DND-41 (cell line): ENCODE measurements around the gene SPATA6.
"Not testable (repeated sequence)": the region's sequence is repeated elsewhere in the genome, so short reads cannot be mapped to it uniquely, and the experiment has no call there.

ENCODE experiments used
- ATAC-seq: fragments of 200-7000 bp; cut with Tn5 transposase; 3 replicates; pipeline ENCODE4 v1.9.1; 2021; ENCODE audit warnings: low read depth; ENCODE audit not compliant: insufficient read depth
- DNase-seq: peaks from one replicate; pipeline ENCODE4 v3.0.0-alpha.2; 2020
- H2AFZ ChIP-seq: 2 replicates; pipeline ENCODE4 v1.6.0; 2012; ENCODE audit warnings: low read depth, low read length
- H3K27ac ChIP-seq: 2 replicates; pipeline ENCODE4 v1.5.1; 2012; ENCODE audit warnings: low read length, inconsistent platforms
- H3K27me3 ChIP-seq: fragments of 200-600 bp; sonication (generic); 2 replicates; pipeline ENCODE4 v1.6.0; 2012; ENCODE audit warnings: low read length, mild to moderate bottlenecking, inconsistent platforms; ENCODE audit not compliant: insufficient read depth, poor library complexity
- H3K36me3 ChIP-seq: 2 replicates; pipeline ENCODE4 v1.5.1; 2012; ENCODE audit warnings: low read length, inconsistent platforms; ENCODE audit not compliant: insufficient read depth
- H3K4me1 ChIP-seq: 2 replicates; pipeline ENCODE4 v1.5.1; 2012; ENCODE audit warnings: mild to moderate bottlenecking, low read length; ENCODE audit not compliant: insufficient read depth
- H3K4me2 ChIP-seq: 2 replicates; pipeline ENCODE4 v1.6.0; 2012; ENCODE audit warnings: mild to moderate bottlenecking, moderate library complexity, low read length, inconsistent platforms; ENCODE audit not compliant: insufficient read depth
- H3K4me3 ChIP-seq, 2 experiments: fragments of 200-600 bp in 1 of 2; shearing (Covaris generic) in 1 of 2; 2 replicates each; pipeline ENCODE4 v1.5.1; 2012 to 2016; ENCODE audit warnings: inconsistent platforms in 2 of 2, low read length in 2 of 2, mild to moderate bottlenecking in 2 of 2, low read depth in 1 of 2, moderate library complexity in 1 of 2
- H3K79me2 ChIP-seq: 2 replicates; pipeline ENCODE4 v1.6.0; 2012; ENCODE audit warnings: low read length, inconsistent platforms; ENCODE audit not compliant: insufficient read depth
- H3K9ac ChIP-seq: 2 replicates; pipeline ENCODE4 v1.6.0; 2012; ENCODE audit warnings: low read depth, mild to moderate bottlenecking, inconsistent platforms, low read length, moderate library complexity
- H3K9me3 ChIP-seq: 2 replicates; pipeline ENCODE4 v1.5.1; 2012; ENCODE audit warnings: low read length, moderate library complexity, mild to moderate bottlenecking, inconsistent platforms; ENCODE audit not compliant: insufficient read depth, severe bottlenecking
- H4K20me1 ChIP-seq: 2 replicates; pipeline ENCODE4 v1.6.0; 2012; ENCODE audit warnings: low read length; ENCODE audit not compliant: insufficient read depth
- EZH2 ChIP-seq: IDR thresholded peaks from 3 replicates; pipeline ENCODE4 v1.6.1; 2012; ENCODE audit warnings: borderline replicate concordance, low read depth, mild to moderate bottlenecking, moderate library complexity, low read length, inconsistent platforms; ENCODE audit not compliant: severe bottlenecking
- TF ChIP-seq, protein P1 (sequence below): IDR thresholded peaks from 2 replicates; pipeline ENCODE4 v1.5.1; 2012; ENCODE audit warnings: borderline replicate concordance, low read length, moderate library complexity, mild to moderate bottlenecking; ENCODE audit not compliant: poor library complexity, severe bottlenecking; ENCODE audit errors: extremely low read depth

Gene SPATA6

DNA sequence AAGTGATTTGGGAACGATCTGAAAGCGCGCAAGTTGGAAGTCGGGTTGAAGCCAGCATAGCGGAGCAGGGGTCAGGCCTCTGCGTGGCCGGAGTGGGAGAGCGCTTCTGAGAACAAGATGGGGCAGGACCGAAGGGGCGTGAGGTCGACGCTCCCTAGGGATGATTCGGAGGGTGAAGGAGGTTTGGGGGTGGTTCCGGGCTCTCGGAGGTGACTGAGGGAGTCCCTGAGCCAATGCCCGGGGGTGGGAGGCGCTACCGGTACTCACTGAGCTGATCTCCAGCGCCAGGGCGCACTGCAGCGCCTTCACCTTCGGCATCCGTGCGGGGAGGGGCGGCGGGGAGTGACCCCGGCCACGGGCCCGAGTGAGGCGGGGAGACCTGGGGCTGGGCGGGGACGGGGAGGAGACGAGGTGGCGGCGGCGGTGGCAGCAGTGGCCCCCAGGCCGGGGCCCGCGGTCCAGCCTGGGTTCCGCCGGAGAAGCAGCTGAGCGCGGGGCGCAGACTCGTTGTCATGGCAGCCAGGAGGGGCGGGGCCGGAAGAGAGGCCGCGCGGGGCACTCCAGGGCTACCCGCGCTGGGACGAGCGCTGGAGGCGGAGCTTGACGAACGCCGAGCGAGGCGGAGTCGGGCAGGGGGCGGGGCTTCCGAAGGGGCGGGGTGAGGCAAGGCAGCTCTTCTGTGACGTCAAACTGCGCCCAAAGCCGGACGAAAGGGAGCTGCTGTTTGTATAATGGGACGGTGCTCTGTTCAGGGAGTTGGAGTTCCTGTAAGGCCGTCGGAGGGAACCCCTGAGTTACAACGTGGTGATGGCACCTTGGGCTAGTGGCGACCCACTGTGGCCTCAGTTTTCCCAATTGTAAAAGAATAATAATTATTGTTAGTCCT is at the start of gene SPATA6:
TSS of gene SPATA6 (minus strand) at position 514 of the 886 bp plus-strand sequence. CDS start at position 318, 196 bp downstream.
- Histone ChIP-seq H3K9ac (no peak within 1 kb of the TSS), H3K27me3 (no peaks in the 10 kb centered on the region), H3K27ac (no peak within 1 kb of the TSS), H4K20me1 (no peaks in the 10 kb centered on the region), H3K79me2 (no peaks in the 10 kb centered on the region), H3K4me3 (no peak within 1 kb of the TSS), H3K4me2 (no peak within 1 kb of the TSS), H3K4me1 (no peaks in the 10 kb centered on the region), H3K36me3 (no peaks in the 10 kb centered on the region), H2AFZ (no peak within 1 kb of the TSS), H3K9me3 (peaks cover 7% of the 10 kb centered on the region)
- TF ChIP-seq, protein P1, sequence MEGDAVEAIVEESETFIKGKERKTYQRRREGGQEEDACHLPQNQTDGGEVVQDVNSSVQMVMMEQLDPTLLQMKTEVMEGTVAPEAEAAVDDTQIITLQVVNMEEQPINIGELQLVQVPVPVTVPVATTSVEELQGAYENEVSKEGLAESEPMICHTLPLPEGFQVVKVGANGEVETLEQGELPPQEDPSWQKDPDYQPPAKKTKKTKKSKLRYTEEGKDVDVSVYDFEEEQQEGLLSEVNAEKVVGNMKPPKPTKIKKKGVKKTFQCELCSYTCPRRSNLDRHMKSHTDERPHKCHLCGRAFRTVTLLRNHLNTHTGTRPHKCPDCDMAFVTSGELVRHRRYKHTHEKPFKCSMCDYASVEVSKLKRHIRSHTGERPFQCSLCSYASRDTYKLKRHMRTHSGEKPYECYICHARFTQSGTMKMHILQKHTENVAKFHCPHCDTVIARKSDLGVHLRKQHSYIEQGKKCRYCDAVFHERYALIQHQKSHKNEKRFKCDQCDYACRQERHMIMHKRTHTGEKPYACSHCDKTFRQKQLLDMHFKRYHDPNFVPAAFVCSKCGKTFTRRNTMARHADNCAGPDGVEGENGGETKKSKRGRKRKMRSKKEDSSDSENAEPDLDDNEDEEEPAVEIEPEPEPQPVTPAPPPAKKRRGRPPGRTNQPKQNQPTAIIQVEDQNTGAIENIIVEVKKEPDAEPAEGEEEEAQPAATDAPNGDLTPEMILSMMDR, result no peak
- no peak for TF ChIP-seq EZH2
- DNase-seq, result no peak
- no peak for ATAC-seq

DNA sequence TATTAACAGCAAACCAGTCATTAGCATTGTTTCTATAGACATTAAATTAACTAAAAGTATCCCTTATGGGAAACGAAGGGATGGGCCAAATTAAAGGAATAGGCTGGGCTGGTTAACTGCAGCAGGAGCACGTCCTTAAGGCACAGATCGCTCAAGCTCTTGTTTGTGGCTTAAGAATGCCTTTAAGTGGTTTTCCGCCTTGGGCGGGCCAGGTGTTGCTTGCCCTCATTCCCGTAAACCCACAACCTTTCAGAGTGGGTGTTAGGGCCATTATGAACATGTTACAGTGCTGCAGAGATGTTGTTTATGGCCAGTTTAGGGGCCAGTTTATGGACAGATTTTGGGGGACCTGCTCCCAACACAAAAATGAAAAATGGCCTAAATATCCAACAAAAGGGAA is 47.9 kb upstream of the SPATA6 start:
- DNase-seq, result peak; percentile 34
- not testable (repeated sequence) for H2AFZ ChIP-seq, H3K27ac ChIP-seq, H3K4me1 ChIP-seq, ATAC-seq, H3K9ac ChIP-seq, H3K79me2 ChIP-seq, H3K4me2 ChIP-seq, H3K36me3 ChIP-seq, H4K20me1 ChIP-seq, H3K9me3 ChIP-seq, H3K27me3 ChIP-seq, H3K4me3 ChIP-seq

DNA sequence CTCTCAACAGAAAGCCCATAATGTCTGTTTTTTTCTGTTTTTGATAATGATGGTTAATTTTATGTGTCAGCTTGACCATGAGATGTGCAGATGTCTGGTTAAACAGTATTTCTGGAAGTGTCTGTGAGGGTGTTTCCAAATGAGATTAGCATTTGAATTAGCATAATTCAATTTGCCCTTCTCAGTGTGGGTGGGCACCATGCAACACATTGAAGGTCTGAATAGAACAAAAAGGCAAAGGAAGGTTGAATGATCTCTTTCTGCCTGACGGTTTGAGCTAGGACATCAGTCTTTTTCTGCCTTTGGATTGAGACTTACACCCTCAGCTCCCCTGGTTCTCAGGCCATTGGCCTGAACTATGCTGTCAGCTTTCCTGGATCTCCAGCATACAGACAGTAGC is 34.9 kb upstream of the SPATA6 start:
- Histone ChIP-seq H3K9ac (no peak overlapping the region), H3K27me3 (no peaks in the 10 kb centered on the region), H3K4me2 (no peak overlapping the region), H3K36me3 (no peaks in the 10 kb centered on the region), H3K79me2 (no peaks in the 10 kb centered on the region), H4K20me1 (no peaks in the 10 kb centered on the region), H3K4me1 (no peaks in the 10 kb centered on the region), H2AFZ (no peak overlapping the region), H3K9me3 (no peaks in the 10 kb centered on the region), H3K4me3 (no peak overlapping the region), H3K27ac (no peak overlapping the region)
- no peak for DNase-seq
- no peak for ATAC-seq
- TF ChIP-seq EZH2, result no peak
- TF ChIP-seq, protein P1, result no peak

DNA sequence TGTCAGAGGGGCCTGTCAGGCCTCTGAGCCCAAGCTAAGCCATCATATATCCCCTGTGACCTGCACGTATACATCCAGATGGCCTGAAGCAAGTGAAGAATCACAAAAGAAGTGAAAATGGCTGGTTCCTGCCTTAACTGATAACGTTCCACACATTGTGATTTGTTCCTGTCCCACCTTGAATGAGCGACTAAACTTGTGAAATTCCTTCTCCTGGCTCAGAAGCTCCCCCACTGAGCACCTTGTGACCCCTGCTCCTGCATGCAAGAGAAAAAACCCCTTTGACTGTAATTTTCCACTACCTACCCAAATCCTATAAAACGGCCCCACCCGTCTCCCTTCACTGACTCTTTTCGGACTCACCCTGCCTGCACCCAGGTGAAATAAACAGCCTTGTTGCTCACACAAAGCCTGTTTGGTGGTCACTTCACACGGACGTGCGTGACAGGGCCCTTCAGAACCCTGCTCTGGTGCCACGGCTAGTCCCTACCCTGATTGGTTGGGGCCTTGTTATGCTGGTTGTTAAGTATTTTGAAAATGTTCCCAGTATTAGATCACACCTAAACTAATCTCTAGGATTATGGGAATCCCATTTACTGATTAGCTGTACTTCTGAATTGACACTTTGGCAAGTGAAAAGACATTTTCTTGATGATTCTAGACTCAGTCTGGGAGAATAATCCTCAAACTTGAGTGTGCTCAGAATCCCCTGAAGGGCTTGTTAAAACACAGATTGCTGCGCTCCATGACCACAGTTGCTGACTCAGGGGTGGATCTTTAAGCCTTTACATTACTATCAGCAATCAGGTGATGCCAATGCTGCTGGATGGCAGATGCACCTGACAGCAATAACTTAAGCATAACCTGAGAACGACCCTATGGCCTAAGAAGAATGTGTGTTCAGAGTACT is 28.8 kb upstream of the SPATA6 start:
- no peaks in the 10 kb centered on the region for H3K79me2 ChIP-seq
- no peak overlapping the region for H3K4me3 ChIP-seq
- H3K36me3 ChIP-seq, result no peaks in the 10 kb centered on the region
- H3K9me3 ChIP-seq, result no peaks in the 10 kb centered on the region
- no peak overlapping the region for H3K27ac ChIP-seq
- no peak overlapping the region for H3K9ac ChIP-seq
- no peak overlapping the region for H2AFZ ChIP-seq
- no peak for TF ChIP-seq EZH2
- TF ChIP-seq, protein P1, result no peak
- H3K27me3 ChIP-seq, result no peaks in the 10 kb centered on the region
- DNase-seq, result no peak
- no peaks in the 10 kb centered on the region for H3K4me1 ChIP-seq
- no peak for ATAC-seq
- no peaks in the 10 kb centered on the region for H4K20me1 ChIP-seq
- no peak overlapping the region for H3K4me2 ChIP-seq
